ES-I3 (cell line): ENCODE data around the gene L1TD1.
"Not testable (repeated sequence)": the region's sequence is repeated elsewhere in the genome, so short reads cannot be mapped to it uniquely, and the experiment has no call there.

Experiments used
- H3K36me3 ChIP-seq: 2 replicates; pipeline ENCODE4 v1.6.1; 2013; ENCODE audit warnings: mild to moderate bottlenecking, low read length, control low read depth, moderate library complexity; ENCODE audit not compliant: insufficient read depth
- H3K4me1 ChIP-seq: 2 replicates; pipeline ENCODE4 v1.6.1; 2013; ENCODE audit warnings: mild to moderate bottlenecking, control low read depth, low read length; ENCODE audit not compliant: insufficient read depth
- H3K9ac ChIP-seq: 2 replicates; pipeline ENCODE4 v1.6.1; 2013; ENCODE audit warnings: low read depth, mild to moderate bottlenecking, low read length, moderate library complexity
- H3K9me3 ChIP-seq: 2 replicates; pipeline ENCODE4 v1.6.1; 2013; ENCODE audit warnings: mild to moderate bottlenecking, low read length, moderate library complexity; ENCODE audit not compliant: control insufficient read depth, insufficient read depth

Gene L1TD1

GRCh38 chr1:62237361-62237760 lies 42.7 kb downstream of the L1TD1 start:
- Histone ChIP-seq H3K9me3 (no peaks in the 10 kb centered on the region), H3K4me1 (peaks cover 33% of the 10 kb centered on the region), H3K9ac (no peak overlapping the region), H3K36me3 (no peaks in the 10 kb centered on the region)

GRCh38 chr1:62237950-62238374 lies 43.3 kb downstream of the L1TD1 start:
- no peak overlapping the region for H3K9ac ChIP-seq
- peaks cover 33% of the 10 kb centered on the region for H3K4me1 ChIP-seq
- H3K9me3 ChIP-seq, result no peaks in the 10 kb centered on the region
- no peaks in the 10 kb centered on the region for H3K36me3 ChIP-seq

- Histone ChIP-seq H3K9me3 (no peaks in the 10 kb centered on the region), H3K9ac (no peak overlapping the region), H3K36me3 (no peaks in the 10 kb centered on the region)
Measured at GRCh38 chr1:62238507-62238906, 43.9 kb downstream of the L1TD1 start.

GRCh38 chr1:62239652-62240403 lies 45.2 kb downstream of the L1TD1 start:
- not testable (repeated sequence) for H3K9me3 ChIP-seq, H3K9ac ChIP-seq
- H3K4me1 ChIP-seq, result peaks cover 26% of the 10 kb centered on the region

More at GRCh38 chr1:62238507-62238906, 43.9 kb downstream of the L1TD1 start:
- peaks cover 33% of the 10 kb centered on the region for H3K4me1 ChIP-seq

GRCh38 chr1:62240651-62241370 lies 46.2 kb downstream of the L1TD1 start:
- Histone ChIP-seq H3K36me3 (no peaks in the 10 kb centered on the region), H3K4me1 (peaks cover 22% of the 10 kb centered on the region), H3K9me3 (no peaks in the 10 kb centered on the region; the same call in 1 of the 2 replicates), H3K9ac (no peak overlapping the region)

More at GRCh38 chr1:62239652-62240403, 45.2 kb downstream of the L1TD1 start:
- not testable (repeated sequence) for H3K36me3 ChIP-seq

GRCh38 chr1:62241371-62242131 lies 46.9 kb downstream of the L1TD1 start:
- Histone ChIP-seq H3K4me1 (peaks cover 17% of the 10 kb centered on the region), H3K9ac (no peak overlapping the region), H3K36me3 (no peaks in the 10 kb centered on the region), H3K9me3 (no peaks in the 10 kb centered on the region; the same call in 1 of the 2 replicates)

GRCh38 chr1:62244380-62244779 lies 49.7 kb downstream of the L1TD1 start:
- not testable (repeated sequence) for H3K4me1 ChIP-seq, H3K36me3 ChIP-seq, H3K9me3 ChIP-seq, H3K9ac ChIP-seq

GRCh38 chr1:62245201-62245600 lies 50.6 kb downstream of the L1TD1 start:
- Histone ChIP-seq H3K36me3 (no peaks in the 10 kb centered on the region), H3K9ac (no peak overlapping the region), H3K4me1 (no peaks in the 10 kb centered on the region), H3K9me3 (no peaks in the 10 kb centered on the region; the same call in 1 of the 2 replicates)

GRCh38 chr1:62247391-62248168 lies 52.9 kb downstream of the L1TD1 start:
- Histone ChIP-seq H3K9me3 (no peaks in the 10 kb centered on the region; the same call in 1 of the 2 replicates), H3K36me3 (no peaks in the 10 kb centered on the region), H3K4me1 (no peaks in the 10 kb centered on the region), H3K9ac (no peak overlapping the region)

- Histone ChIP-seq H3K4me1 (no peaks in the 10 kb centered on the region), H3K9ac (no peak overlapping the region), H3K36me3 (no peaks in the 10 kb centered on the region), H3K9me3 (no peaks in the 10 kb centered on the region)
Measured at GRCh38 chr1:62250126-62250726, 55.6 kb downstream of the L1TD1 start.

- Histone ChIP-seq H3K36me3 (no peaks in the 10 kb centered on the region), H3K4me1 (no peaks in the 10 kb centered on the region), H3K9ac (no peak overlapping the region), H3K9me3 (no peaks in the 10 kb centered on the region)
Measured at GRCh38 chr1:62259551-62259950, 64.9 kb downstream of the L1TD1 start.

- Histone ChIP-seq H3K9ac (no peak overlapping the region), H3K9me3 (no peaks in the 10 kb centered on the region), H3K4me1 (no peaks in the 10 kb centered on the region), H3K36me3 (no peaks in the 10 kb centered on the region)
Measured at GRCh38 chr1:62260688-62261087, 66.0 kb downstream of the L1TD1 start.
